NCI-H82 treated with DMSO at 0.1 percent for 48 hours (cell line): Measurements from ENCODE around the gene MATN1.

ENCODE experiments used
- DNase-seq: peaks from one replicate; lab custom pipeline; 2025; ENCODE audit not compliant: unreplicated experiment; lab: John Stamatoyannopoulos, UW

The MATN1 gene

GRCh38 chr1:30719406-30720270 lies 3.7 kb downstream of the MATN1 start:
- DNase-seq: no peak

GRCh38 chr1:30718636-30719405 lies 4.6 kb downstream of the MATN1 start:
- DNase-seq: peak; percentile 24

- peak; percentile 99 for DNase-seq
Measured at GRCh38 chr1:30718091-30718635, 5.2 kb downstream of the MATN1 start.

- DNase-seq: no peak
Measured at GRCh38 chr1:30716646-30717045, 6.7 kb downstream of the MATN1 start.

- DNase-seq: no peak
Measured at GRCh38 chr1:30715886-30716285, 7.5 kb downstream of the MATN1 start.

GRCh38 chr1:30715216-30715615 lies 8.2 kb downstream of the MATN1 start:
- no peak for DNase-seq

GRCh38 chr1:30714536-30715090 lies 8.8 kb downstream of the MATN1 start:
- no peak for DNase-seq

GRCh38 chr1:30714025-30714424 lies 9.4 kb downstream of the MATN1 start:
- DNase-seq: no peak

- no peak for DNase-seq
Measured at GRCh38 chr1:30713311-30713710, 10.1 kb downstream of the MATN1 start.

GRCh38 chr1:30712583-30712982 lies 10.8 kb downstream of the MATN1 start:
- DNase-seq: no peak

- DNase-seq: no peak
Measured at GRCh38 chr1:30710407-30710806, 13.0 kb downstream of the MATN1 start.

GRCh38 chr1:30708361-30708728 lies 15.0 kb downstream of the MATN1 start:
- DNase-seq: no peak

- peak; percentile 98 for DNase-seq
Measured at GRCh38 chr1:30707412-30708360, 15.7 kb downstream of the MATN1 start.

GRCh38 chr1:30706528-30706927 lies 16.9 kb downstream of the MATN1 start:
- DNase-seq: no peak

GRCh38 chr1:30705698-30706097 lies 17.7 kb downstream of the MATN1 start:
- DNase-seq: no peak

GRCh38 chr1:30704765-30705509 lies 18.4 kb downstream of the MATN1 start:
- no peak for DNase-seq

- no peak for DNase-seq
Measured at GRCh38 chr1:30704271-30704670, 19.1 kb downstream of the MATN1 start.

- DNase-seq: no peak
Measured at GRCh38 chr1:30702823-30703222, 20.6 kb downstream of the MATN1 start.

- DNase-seq: no peak
Measured at GRCh38 chr1:30701258-30701633, 22.1 kb downstream of the MATN1 start.
